Medulla oblongata (tissue), 1 donor: ENCODE data around the gene FOS.

Source experiments
- DNase-seq: peaks from one replicate; pipeline ENCODE4 v3.0.0-alpha.2; 2015; ENCODE audit errors: extremely low spot score

The FOS gene

DNA sequence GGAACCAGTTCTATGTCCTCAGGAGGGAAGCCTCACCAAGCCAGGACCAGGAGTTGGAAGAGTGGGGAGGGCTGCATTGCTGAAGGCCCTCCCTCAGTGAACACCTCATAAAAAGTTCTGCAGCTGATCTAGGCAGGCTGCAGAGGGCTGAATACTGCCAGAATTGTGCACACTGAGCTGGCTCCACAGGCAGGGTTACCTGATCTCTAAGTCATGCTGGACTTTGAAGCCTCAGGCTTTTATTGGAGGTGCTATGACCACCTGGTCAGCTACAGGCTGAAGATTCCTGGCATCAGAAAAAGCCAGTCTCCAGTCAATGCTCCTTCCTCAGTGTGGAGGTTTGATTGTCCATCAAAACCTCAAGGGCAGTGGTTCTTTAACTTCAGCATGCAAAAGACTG, 39.7 kb downstream of the FOS start:
- no peak for DNase-seq

DNA sequence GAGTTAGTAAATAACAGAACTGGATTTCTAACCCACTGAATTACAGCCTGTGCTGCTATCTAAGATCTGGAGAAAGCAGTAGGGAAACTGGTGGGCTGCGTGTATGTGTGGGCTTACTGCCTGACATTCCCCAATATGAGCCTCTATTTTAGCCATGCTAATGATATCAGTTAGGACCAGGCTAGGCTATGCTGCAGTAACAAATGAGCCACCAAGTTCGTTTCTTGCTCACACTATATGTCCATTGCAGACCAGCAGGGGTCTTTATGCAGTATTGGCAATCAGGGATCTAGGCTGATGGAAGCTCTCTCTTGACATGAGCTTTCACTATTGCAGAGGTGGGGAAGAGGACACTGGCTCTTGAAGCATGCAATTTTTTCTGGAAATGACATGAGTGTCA, 40.4 kb downstream of the FOS start:
- no peak for DNase-seq

GRCh38 chr14:75320196-75320595, 41.6 kb downstream of the FOS start:
- no peak for DNase-seq

DNA sequence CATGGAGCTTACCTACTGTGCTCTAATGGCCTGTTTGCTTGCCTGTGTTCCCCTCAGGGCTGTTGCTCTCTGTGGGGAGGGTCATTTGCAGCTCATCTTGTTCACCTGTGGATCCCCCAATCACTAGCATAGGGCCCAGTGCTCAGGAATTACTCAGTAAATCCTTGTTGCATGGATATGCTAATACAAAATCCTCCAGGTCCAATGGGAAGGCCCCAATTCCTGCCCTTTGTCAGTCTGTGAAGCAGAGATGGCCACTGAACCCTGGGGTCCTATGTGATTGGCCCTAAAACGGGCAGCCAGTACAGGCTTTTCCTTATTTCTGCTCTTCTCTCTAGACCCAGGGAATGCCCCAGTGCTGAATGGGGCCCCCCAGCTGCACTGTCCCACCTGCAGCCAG, 44.1 kb downstream of the FOS start:
- DNase-seq, result no peak

GRCh38 chr14:75323571-75323970, 44.9 kb downstream of the FOS start:
- DNase-seq, result no peak

DNA sequence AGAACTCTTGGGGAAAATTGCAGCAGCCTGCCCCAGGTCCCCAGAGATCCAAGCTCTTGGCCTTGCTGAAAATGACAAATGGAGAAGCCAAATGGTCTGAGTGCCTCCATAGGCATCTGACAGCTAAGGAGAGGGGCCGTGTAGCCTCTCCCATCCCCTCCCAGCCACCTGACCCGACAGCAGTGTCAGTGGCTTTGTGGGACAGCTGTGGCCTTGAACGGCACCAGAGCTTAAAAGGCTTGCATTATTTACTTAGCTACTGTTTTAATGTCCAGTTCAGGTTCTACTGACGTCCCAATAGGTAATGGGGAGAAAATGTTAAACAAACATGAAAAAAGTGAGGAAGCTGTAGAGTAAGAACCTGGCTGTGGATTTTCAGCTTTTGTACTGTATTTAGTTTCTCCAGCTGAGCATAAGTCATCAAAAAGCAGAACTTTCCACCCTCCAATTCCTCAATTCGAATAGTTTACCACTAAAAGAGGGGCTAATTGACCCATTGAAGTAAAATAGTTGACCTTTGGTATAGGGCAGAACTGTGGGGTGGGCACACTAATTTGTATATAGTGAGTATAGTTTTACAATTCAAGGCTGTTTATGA, 50.0 kb downstream of the FOS start:
- no peak for DNase-seq

DNA sequence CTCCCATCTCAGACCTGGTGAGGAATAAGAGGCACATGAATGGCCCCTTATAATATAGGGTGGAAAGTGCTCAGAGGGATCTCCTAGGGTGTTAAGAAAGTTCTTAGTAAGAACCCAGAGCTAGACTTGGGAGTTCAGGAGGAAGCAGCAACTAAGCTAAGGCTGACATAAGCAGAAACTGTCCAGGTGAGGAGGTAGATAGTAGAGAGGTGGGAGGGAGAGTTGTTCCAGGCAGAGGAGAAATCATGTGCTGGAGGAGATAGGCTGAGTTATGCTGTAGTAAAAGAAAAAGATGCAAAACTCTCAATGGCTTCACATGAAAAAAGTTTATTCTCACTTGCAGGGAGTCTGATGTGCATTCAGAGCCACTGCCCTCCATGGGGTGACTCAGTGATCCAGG, 50.7 kb downstream of the FOS start:
- no peak for DNase-seq

DNA sequence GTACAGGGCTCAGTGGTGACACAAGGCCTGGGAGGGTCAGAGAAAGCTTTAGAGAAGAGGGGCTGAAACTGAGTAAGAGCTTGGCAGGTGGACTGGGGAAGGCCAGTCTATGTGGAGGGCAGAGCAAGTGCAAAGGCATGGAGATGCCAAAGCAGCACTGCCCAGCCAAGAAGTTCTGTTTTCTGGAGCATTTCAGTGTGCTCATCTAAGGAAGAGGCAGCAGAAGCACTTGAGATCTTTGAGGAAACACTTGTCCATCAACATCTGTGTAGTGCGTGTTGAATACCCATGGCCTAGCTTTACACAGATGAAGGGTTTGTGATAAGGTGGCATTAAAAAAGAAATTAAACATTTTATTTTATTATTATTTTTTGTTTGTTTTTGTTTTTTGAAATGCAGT, 52.8 kb downstream of the FOS start:
- DNase-seq, result peak; percentile 43
